ENCODE results near the gene IPO4. TPM values are rescaled to one million over a fixed set of nuclear protein-coding genes. Genes with fewer than 3 reads are reported as not detected.

The IPO4 gene
- total and polyA plus RNA-seq, 2 of the 4 experiments (the other 2 are of a cell fraction): 37.6 to 39.4 TPM

DNA sequence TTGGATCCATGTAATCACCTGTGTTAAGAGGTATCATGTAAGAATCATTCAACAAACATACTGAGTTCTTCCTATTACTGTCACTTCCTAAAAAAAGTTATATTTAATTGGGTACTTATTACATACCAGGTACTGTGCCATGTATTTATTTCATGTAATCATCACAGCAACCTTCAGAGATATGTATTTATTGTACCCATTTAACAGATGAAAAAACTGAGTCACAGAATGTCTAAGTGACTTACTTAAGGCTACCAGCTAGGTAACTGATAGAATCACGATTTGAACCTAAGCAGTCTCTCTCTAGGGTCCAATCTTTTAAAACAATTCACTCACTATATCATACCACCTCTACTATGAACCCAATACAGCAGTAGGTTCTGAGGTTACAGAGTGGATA, 44.2 kb downstream of the IPO4 start:
- TF ChIP-seq CHD1 (IDR thresholded peaks at IDR 0.05; ENCODE audit: low read depth, low read length): no peak
- TF ChIP-seq MXI1 (IDR thresholded peaks at IDR 0.05; ENCODE audit: borderline replicate concordance, low read depth, low read length): no peak
- TF ChIP-seq POLR2A (IDR thresholded peaks at IDR 0.05; ENCODE audit: low read depth, low read length): no peak
- no peak for TF ChIP-seq CEBPB (IDR thresholded peaks at IDR 0.05; ENCODE audit: low read depth, low read length)
- no peak for TF ChIP-seq MAZ (IDR thresholded peaks at IDR 0.05; ENCODE audit: borderline replicate concordance, low read depth, low read length)
- TF ChIP-seq, protein P1, sequence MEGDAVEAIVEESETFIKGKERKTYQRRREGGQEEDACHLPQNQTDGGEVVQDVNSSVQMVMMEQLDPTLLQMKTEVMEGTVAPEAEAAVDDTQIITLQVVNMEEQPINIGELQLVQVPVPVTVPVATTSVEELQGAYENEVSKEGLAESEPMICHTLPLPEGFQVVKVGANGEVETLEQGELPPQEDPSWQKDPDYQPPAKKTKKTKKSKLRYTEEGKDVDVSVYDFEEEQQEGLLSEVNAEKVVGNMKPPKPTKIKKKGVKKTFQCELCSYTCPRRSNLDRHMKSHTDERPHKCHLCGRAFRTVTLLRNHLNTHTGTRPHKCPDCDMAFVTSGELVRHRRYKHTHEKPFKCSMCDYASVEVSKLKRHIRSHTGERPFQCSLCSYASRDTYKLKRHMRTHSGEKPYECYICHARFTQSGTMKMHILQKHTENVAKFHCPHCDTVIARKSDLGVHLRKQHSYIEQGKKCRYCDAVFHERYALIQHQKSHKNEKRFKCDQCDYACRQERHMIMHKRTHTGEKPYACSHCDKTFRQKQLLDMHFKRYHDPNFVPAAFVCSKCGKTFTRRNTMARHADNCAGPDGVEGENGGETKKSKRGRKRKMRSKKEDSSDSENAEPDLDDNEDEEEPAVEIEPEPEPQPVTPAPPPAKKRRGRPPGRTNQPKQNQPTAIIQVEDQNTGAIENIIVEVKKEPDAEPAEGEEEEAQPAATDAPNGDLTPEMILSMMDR (conservative IDR thresholded peaks at IDR 0.05; ENCODE audit: low read depth, low read length): no peak
- TF ChIP-seq, protein P2, sequence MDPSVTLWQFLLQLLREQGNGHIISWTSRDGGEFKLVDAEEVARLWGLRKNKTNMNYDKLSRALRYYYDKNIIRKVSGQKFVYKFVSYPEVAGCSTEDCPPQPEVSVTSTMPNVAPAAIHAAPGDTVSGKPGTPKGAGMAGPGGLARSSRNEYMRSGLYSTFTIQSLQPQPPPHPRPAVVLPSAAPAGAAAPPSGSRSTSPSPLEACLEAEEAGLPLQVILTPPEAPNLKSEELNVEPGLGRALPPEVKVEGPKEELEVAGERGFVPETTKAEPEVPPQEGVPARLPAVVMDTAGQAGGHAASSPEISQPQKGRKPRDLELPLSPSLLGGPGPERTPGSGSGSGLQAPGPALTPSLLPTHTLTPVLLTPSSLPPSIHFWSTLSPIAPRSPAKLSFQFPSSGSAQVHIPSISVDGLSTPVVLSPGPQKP (IDR thresholded peaks at IDR 0.05; ENCODE audit: borderline replicate concordance, low read depth, low read length): no peak
- TF ChIP-seq BHLHE40 (IDR thresholded peaks at IDR 0.05; ENCODE audit: low read depth, low read length): no peak
- no peak for TF ChIP-seq SMC3 (IDR thresholded peaks at IDR 0.05; ENCODE audit: low read depth, low read length)
- no peak for TF ChIP-seq MAFK (IDR thresholded peaks at IDR 0.05; ENCODE audit: low read depth, low read length)
- TF ChIP-seq, protein P3, sequence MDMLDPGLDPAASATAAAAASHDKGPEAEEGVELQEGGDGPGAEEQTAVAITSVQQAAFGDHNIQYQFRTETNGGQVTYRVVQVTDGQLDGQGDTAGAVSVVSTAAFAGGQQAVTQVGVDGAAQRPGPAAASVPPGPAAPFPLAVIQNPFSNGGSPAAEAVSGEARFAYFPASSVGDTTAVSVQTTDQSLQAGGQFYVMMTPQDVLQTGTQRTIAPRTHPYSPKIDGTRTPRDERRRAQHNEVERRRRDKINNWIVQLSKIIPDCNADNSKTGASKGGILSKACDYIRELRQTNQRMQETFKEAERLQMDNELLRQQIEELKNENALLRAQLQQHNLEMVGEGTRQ (IDR thresholded peaks at IDR 0.05; ENCODE audit: low read depth, low read length): no peak
- no peak for TF ChIP-seq RAD21 (IDR thresholded peaks at IDR 0.05; ENCODE audit: low read length)
- TF ChIP-seq RFX5 (IDR thresholded peaks at IDR 0.05; ENCODE audit: low read depth, low read length): no peak
- TF ChIP-seq NFE2L2 (IDR thresholded peaks at IDR 0.05; ENCODE audit: low read depth, low read length): no peak
- no peak for TF ChIP-seq RCOR1 (IDR thresholded peaks at IDR 0.05; ENCODE audit: insufficient replicate concordance, low read length)
- no peak for TF ChIP-seq FOS (IDR thresholded peaks at IDR 0.05; ENCODE audit: low read depth, low read length)
- no CpG with 5 or more reads among the region's 1 CpG for WGBS, 2 experiments (ENCODE audit: extremely low coverage in 2 of 2, insufficient read length in 1 of 2)
- H3K4me2 ChIP-seq (ENCODE audit: low read depth, low read length): no peak overlapping the region

More for the DNA sequence above, 44.2 kb downstream of the IPO4 start:
- Histone ChIP-seq H3K18ac (ENCODE audit: low read depth, low read length) (no peak overlapping the region), H3K23ac (ENCODE audit: low read depth, low read length) (peak overlapping the region; percentile 32; the same call in 1 of the 2 replicates), H4K91ac (ENCODE audit: insufficient read depth, low read depth, low read length) (no peak overlapping the region), H3K9me1 (ENCODE audit: insufficient read depth, low read length) (peaks cover 18% of the 10 kb centered on the region), H3K9ac (ENCODE audit: low read depth, low read length) (no peak overlapping the region), H3K4me1 (ENCODE audit: control insufficient read depth, insufficient read depth, low read length) (peaks cover 12% of the 10 kb centered on the region), H3K79me1 (ENCODE audit: low read depth in 1 of 2, low read length in 2 of 2) (peaks cover 27 to 67% of the 10 kb centered on the region in 2 experiments), H2AK5ac (ENCODE audit: low read depth, low read length) (no peak overlapping the region), H2BK20ac (ENCODE audit: low read depth, low read length) (no peak overlapping the region), H3K36me3 (ENCODE audit: control insufficient read depth, insufficient read depth, low read length) (peaks cover 6% of the 10 kb centered on the region), H3K27ac (ENCODE audit: insufficient read depth, low read length) (no peak overlapping the region), H2BK5ac (ENCODE audit: low read depth, low read length, poor library complexity, severe bottlenecking) (no peak overlapping the region), H4K8ac (ENCODE audit: low read depth in 2 of 2, low read length in 2 of 2) (no peak overlapping the region; a peak in 1 of 4 replicates), H3K27me3 (ENCODE audit: control insufficient read depth, insufficient read depth, low read length) (no peaks in the 10 kb centered on the region), H3K56ac (ENCODE audit: extremely low read depth, insufficient read depth, low read length) (no peak overlapping the region), H3K9me3 (ENCODE audit: control insufficient read depth, insufficient read depth, low read length) (no peaks in the 10 kb centered on the region), H2AFZ (replicated peaks; ENCODE audit: low read length, poor library complexity) (no peak overlapping the region), H4K5ac (ENCODE audit: low read depth, low read length) (no peak overlapping the region), H2BK120ac (ENCODE audit: low read depth, low read length) (no peak overlapping the region), H4K20me1 (ENCODE audit: insufficient read depth, low read length) (peaks cover 18% of the 10 kb centered on the region), H3K4ac (ENCODE audit: low read depth, low read length) (no peak overlapping the region), H3K4me3 (ENCODE audit: insufficient read depth, low read depth, low read length) (no peak overlapping the region), H3K14ac (replicated peaks; ENCODE audit: low read depth, low read length) (no peak overlapping the region), H2AK9ac (replicated peaks; ENCODE audit: low read depth, low read length, poor library complexity) (no peak overlapping the region), H2BK15ac (ENCODE audit: low read depth, low read length) (no peak overlapping the region)
- in situ Hi-C loops (cut with MboI; ENCODE audit: low sequenced_read_pairs): loop anchor here (25.0 kb wide), 2 partner anchors 832 to 1057 kb away; partner anchors contain the start of genes ACIN1, BCL2L2, C14orf119 and PABPN1
- dilution Hi-C loops (cut with HindIII; ENCODE audit: low sequenced_read_pairs, unreplicated experiment): no loop called here
- POLR2A ChIA-PET (ENCODE audit: unreplicated experiment): no interaction called here
- intact Hi-C loops (cut with micrococcal nuclease): no loop called here
- no peak for ATAC-seq (ENCODE audit: low read depth)
- DNase-seq: no peak
- BruUV-seq (replicated peaks): no TSS peak
- CTCF ChIA-PET: no interaction called here
